ENCODE measurements around the gene ZFHX3.

- TF ChIP-seq RAD51 (IDR thresholded peaks at IDR 0.05): no peak
- TF ChIP-seq, protein P1, sequence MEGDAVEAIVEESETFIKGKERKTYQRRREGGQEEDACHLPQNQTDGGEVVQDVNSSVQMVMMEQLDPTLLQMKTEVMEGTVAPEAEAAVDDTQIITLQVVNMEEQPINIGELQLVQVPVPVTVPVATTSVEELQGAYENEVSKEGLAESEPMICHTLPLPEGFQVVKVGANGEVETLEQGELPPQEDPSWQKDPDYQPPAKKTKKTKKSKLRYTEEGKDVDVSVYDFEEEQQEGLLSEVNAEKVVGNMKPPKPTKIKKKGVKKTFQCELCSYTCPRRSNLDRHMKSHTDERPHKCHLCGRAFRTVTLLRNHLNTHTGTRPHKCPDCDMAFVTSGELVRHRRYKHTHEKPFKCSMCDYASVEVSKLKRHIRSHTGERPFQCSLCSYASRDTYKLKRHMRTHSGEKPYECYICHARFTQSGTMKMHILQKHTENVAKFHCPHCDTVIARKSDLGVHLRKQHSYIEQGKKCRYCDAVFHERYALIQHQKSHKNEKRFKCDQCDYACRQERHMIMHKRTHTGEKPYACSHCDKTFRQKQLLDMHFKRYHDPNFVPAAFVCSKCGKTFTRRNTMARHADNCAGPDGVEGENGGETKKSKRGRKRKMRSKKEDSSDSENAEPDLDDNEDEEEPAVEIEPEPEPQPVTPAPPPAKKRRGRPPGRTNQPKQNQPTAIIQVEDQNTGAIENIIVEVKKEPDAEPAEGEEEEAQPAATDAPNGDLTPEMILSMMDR (IDR thresholded peaks at IDR 0.05 in 2 of 3, conservative IDR thresholded peaks at IDR 0.05 in 1 of 3; ENCODE audit: control insufficient read depth in 2 of 3, extremely low read depth in 1 of 3, insufficient read depth in 1 of 3, low read depth in 3 of 3, low read length in 3 of 3): no peak
- TF ChIP-seq CHD2 (IDR thresholded peaks at IDR 0.05; ENCODE audit: borderline replicate concordance, low read depth, low read length): no peak
- no peak for TF ChIP-seq JUNB (IDR thresholded peaks at IDR 0.05)
- no peak for TF ChIP-seq EZH2 (IDR thresholded peaks at IDR 0.05; ENCODE audit: borderline replicate concordance, control insufficient read depth, low read depth, low read length)
- no peak for TF ChIP-seq POLR2A (IDR thresholded peaks at IDR 0.05; ENCODE audit: low read depth, low read length)
- TF ChIP-seq STAT3 (IDR thresholded peaks at IDR 0.05; ENCODE audit: low read depth, low read length): no peak
- TF ChIP-seq TAF1 (IDR thresholded peaks at IDR 0.05; ENCODE audit: borderline replicate concordance, low read depth, low read length): no peak
- no peak for TF ChIP-seq BHLHE40 (IDR thresholded peaks at IDR 0.05; ENCODE audit: borderline replicate concordance in 1 of 2, low read depth in 2 of 2, low read length in 1 of 2)
- no peak for TF ChIP-seq ZNF207 (IDR thresholded peaks at IDR 0.05; ENCODE audit: borderline replicate concordance)
- no peak for TF ChIP-seq RFX5 (IDR thresholded peaks at IDR 0.05; ENCODE audit: low read depth, low read length)
- no peak for TF ChIP-seq POLR2AphosphoS5 (IDR thresholded peaks at IDR 0.05; ENCODE audit: low read length)
- no peak for TF ChIP-seq NR2C2 (IDR thresholded peaks at IDR 0.05; ENCODE audit: borderline replicate concordance, control insufficient read depth, insufficient read length, low read depth)
Measured at GRCh38 chr16:72878301-72879269, 169.3 kb downstream of the ZFHX3 start.
